Natural killer cell (primary cell): ENCODE results near the gene RFX1. TPM values are rescaled to one million over a fixed set of nuclear protein-coding genes. Genes with fewer than 3 reads are reported as not detected.

ENCODE experiments used
- ATAC-seq, 3 donors: fragments of 150-1000 bp in 2 of 3; fragments of 200-7000 bp in 1 of 3; cut with Tn5 transposase; 1 replicate in 1 of 3; 2 replicates in 2 of 3; pipeline ENCODE4 v1.10.0; 2021; ENCODE audit warnings: mild to moderate bottlenecking in 2 of 3, moderate library complexity in 2 of 3
- DNase-seq, 2 donors: peaks; one replicate each; pipeline versions ENCODE4 v3.0.0 to v3.0.0-alpha.2; 2013 to 2021; ENCODE audit warnings: mixed read lengths in 1 of 2
- H3K27ac ChIP-seq: one replicate; pipeline ENCODE4 v1.5.1; 2013; ENCODE audit warnings: mild to moderate bottlenecking, low read length
- H3K27me3 ChIP-seq: one replicate; pipeline ENCODE4 v1.6.1; 2013; ENCODE audit warnings: low read length; ENCODE audit not compliant: control insufficient read depth, insufficient read depth
- H3K36me3 ChIP-seq: one replicate; pipeline ENCODE4 v1.6.1; 2013; ENCODE audit warnings: low read length; ENCODE audit not compliant: control insufficient read depth, insufficient read depth
- H3K4me1 ChIP-seq: one replicate; pipeline ENCODE4 v1.6.1; 2013; ENCODE audit warnings: low read length; ENCODE audit not compliant: control insufficient read depth, insufficient read depth
- H3K4me3 ChIP-seq: one replicate; pipeline ENCODE4 v1.5.1; 2013; ENCODE audit warnings: low read length
- H3K9me3 ChIP-seq: one replicate; pipeline ENCODE4 v1.6.1; 2013; ENCODE audit warnings: low read length; ENCODE audit not compliant: control insufficient read depth, insufficient read depth
- H3K27ac Mint-ChIP-seq, 2 donors: one replicate each; pipeline ENCODE4 v1.8.0; 2022; ENCODE audit warnings: mild to moderate bottlenecking in 2 of 2, mixed read lengths in 2 of 2, moderate library complexity in 1 of 2
- H3K27me3 Mint-ChIP-seq, 2 donors: one replicate each; pipeline ENCODE4 v1.8.0; 2022; ENCODE audit warnings: low read depth in 2 of 2, mixed read lengths in 2 of 2
- H3K36me3 Mint-ChIP-seq: one replicate; pipeline ENCODE4 v1.8.0; 2022; ENCODE audit warnings: mixed read lengths
- H3K4me1 Mint-ChIP-seq, 2 donors: one replicate each; pipeline ENCODE4 v1.8.0; 2022; ENCODE audit warnings: mixed read lengths in 2 of 2
- H3K4me3 Mint-ChIP-seq: one replicate; pipeline ENCODE4 v1.8.0; 2022; ENCODE audit warnings: mild to moderate bottlenecking, moderate library complexity, mixed read lengths
- H3K9me3 Mint-ChIP-seq, 2 donors: one replicate each; pipeline ENCODE4 v1.8.0; 2022; ENCODE audit warnings: mixed read lengths in 2 of 2
- CTCF ChIP-seq: fragments of 200-600 bp; IDR thresholded peaks from one replicate; pipeline ENCODE4 v1.8.0; 2022; ENCODE audit warnings: antibody characterized with exemption
- WGBS: methylation state at CpG from one replicate; pipeline ENCODE4 v1.1.7; 2013; ENCODE audit warnings: missing lambda C conversion rate; ENCODE audit not compliant: insufficient coverage; 5-methylcytosine and 5-hydroxymethylcytosine counted together
- intact Hi-C: fragments of 100-400 bp; cut with micrococcal nuclease; formaldehyde crosslinking; loops from one replicate; pipeline ENCODE4 v1.14.2; 2022
- total RNA-seq, 4 donors: library from RNA; stranded (reverse); fragments of 120-200 nt in 1 of 4; gene quantifications; one replicate each; pipeline versions ENCODE4 v1.2.3 to v1.2.4, GENCODE V29; 2013 to 2022

The RFX1 gene
- total RNA-seq, 3 donors from 2014 or later (not counting 1 experiment from before 2014, with no cell fraction given) = 26.0 to 31.8 (median 30.5) TPM

GRCh38 chr19:14015524-14016035 lies 9.5 kb upstream of the RFX1 start:
- peak overlapping the region; percentile 31 for H3K27ac ChIP-seq
- no peaks in the 10 kb centered on the region for H3K36me3 ChIP-seq
- WGBS = 55% methylated on average over 8 of the region's 8 CpGs
- peak overlapping the region; percentile 33 for H3K4me3 Mint-ChIP-seq
- H3K4me3 ChIP-seq = no peak overlapping the region
- H3K27me3 ChIP-seq = no peaks in the 10 kb centered on the region
- H3K4me1 ChIP-seq = peaks cover 17% of the 10 kb centered on the region
- peak; percentile 72 to 88 (median 85) for ATAC-seq
- no peak for TF ChIP-seq CTCF
- peaks cover 6% of the 10 kb centered on the region in 2 donors for H3K4me1 Mint-ChIP-seq
- intact Hi-C loops = no loop called here
- no peaks in the 10 kb centered on the region for H3K9me3 ChIP-seq
- no peaks in the 10 kb centered on the region for H3K27me3 Mint-ChIP-seq
- no peak for DNase-seq
- H3K9me3 Mint-ChIP-seq = no peaks in the 10 kb centered on the region
- H3K36me3 Mint-ChIP-seq = no peaks in the 10 kb centered on the region
- H3K27ac Mint-ChIP-seq = peak overlapping the region; percentile 81 to 82

GRCh38 chr19:14012378-14012915 lies 6.3 kb upstream of the RFX1 start:
- no peak for ATAC-seq
- no peaks in the 10 kb centered on the region for H3K9me3 ChIP-seq
- Mint-ChIP-seq H3K4me3 (peak overlapping the region; percentile 10), H3K27me3 (no peaks in the 10 kb centered on the region), H3K27ac (no peak overlapping the region), H3K9me3 (no peaks in the 10 kb centered on the region), H3K36me3 (no peaks in the 10 kb centered on the region), H3K4me1 (peaks cover 6% of the 10 kb centered on the region in 2 donors)
- peaks cover 14% of the 10 kb centered on the region for H3K4me1 ChIP-seq
- H3K27ac ChIP-seq = no peak overlapping the region
- no peaks in the 10 kb centered on the region for H3K36me3 ChIP-seq
- no peak for DNase-seq
- H3K4me3 ChIP-seq = no peak overlapping the region
- WGBS = 62% methylated on average over 2 of the region's 2 CpGs
- no peaks in the 10 kb centered on the region for H3K27me3 ChIP-seq
- intact Hi-C loops = no loop called here
- no peak for TF ChIP-seq CTCF

- Histone ChIP-seq H3K4me1 (peaks cover 40% of the 10 kb centered on the region), H3K4me3 (peak overlapping the region; percentile 77), H3K36me3 (no peaks in the 10 kb centered on the region), H3K27ac (peak overlapping the region; percentile 99), H3K27me3 (no peaks in the 10 kb centered on the region), H3K9me3 (no peaks in the 10 kb centered on the region)
- H3K4me1 Mint-ChIP-seq = peaks cover 32 to 40% of the 10 kb centered on the region in 2 donors
- TF ChIP-seq CTCF = no peak
- no peaks in the 10 kb centered on the region for H3K36me3 Mint-ChIP-seq
- WGBS = under 1% methylated on average over 53 of the region's 56 CpGs
- H3K27me3 Mint-ChIP-seq = no peaks in the 10 kb centered on the region
- ATAC-seq (peak; percentile 16 to 25 (median 18)), DNase-seq (no peak)
- H3K9me3 Mint-ChIP-seq = no peaks in the 10 kb centered on the region
- peak overlapping the region; percentile 95 for H3K4me3 Mint-ChIP-seq
- intact Hi-C loops = loop anchor here (1.0 to 5.0 kb wide), 4 partner anchors 21 to 74 kb away; partner anchors contain the start of gene DCAF15
- H3K27ac Mint-ChIP-seq = peak overlapping the region; percentile 99
Measured at GRCh38 chr19:14006766-14007562, 844 bp upstream of the RFX1 start.
